Measurements from ENCODE around the gene BCAS1.

Gene BCAS1

DNA sequence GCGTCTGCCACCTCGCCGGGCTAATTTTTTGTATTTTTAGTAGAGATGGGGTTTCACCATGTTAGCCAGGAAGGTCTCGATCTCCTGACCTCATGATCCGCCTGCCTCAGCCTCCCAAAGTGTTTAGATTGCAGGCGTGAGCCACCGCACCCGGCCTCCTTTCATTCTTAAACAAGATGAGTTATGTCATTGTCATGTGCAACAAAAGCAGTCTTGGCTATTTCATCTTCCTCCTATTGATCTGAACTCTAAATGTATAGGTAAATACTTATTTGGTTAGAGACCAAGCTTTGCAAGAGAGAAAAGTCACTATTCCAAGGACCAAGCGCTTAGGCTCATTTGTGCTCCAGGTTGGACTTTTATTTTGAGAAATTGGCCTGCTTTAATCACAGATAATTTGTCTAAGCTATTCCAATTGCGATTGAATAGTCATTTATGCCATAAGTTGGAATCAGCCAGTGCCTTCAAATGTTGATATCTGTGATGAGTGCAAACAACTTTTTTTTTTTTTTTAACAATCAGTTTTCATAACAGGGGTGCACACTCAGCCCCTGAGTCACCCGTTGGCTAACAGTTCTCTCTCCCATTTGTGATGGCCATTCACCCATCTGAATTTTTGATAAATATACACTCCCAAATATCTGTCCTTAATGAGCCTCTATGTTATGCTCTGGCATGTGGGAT, 167.3 kb downstream of the BCAS1 start:
- DNase-seq (no peak), ATAC-seq (ENCODE audit: insufficient read depth, low read depth) (no peak)
- Histone ChIP-seq H3K79me2 (ENCODE audit: insufficient read depth, low read length) (no peaks in the 10 kb centered on the region), H3K27me3 (ENCODE audit: insufficient read depth, low read length, poor library complexity) (no peaks in the 10 kb centered on the region), H3K27ac (ENCODE audit: low read length) (no peak overlapping the region), H3K4me2 (ENCODE audit: insufficient read depth, low read length) (no peak overlapping the region), H3K4me3 (ENCODE audit: low read depth in 1 of 2, low read length in 2 of 2) (no peak overlapping the region), H2AFZ (ENCODE audit: low read depth, low read length) (no peak overlapping the region), H3K4me1 (ENCODE audit: insufficient read depth, low read length) (peaks cover 31% of the 10 kb centered on the region), H3K36me3 (ENCODE audit: insufficient read depth, low read length) (no peaks in the 10 kb centered on the region), H3K9me3 (ENCODE audit: insufficient read depth, low read length, severe bottlenecking) (no peaks in the 10 kb centered on the region), H3K9ac (ENCODE audit: low read depth, low read length) (no peak overlapping the region), H4K20me1 (ENCODE audit: insufficient read depth, low read length) (no peaks in the 10 kb centered on the region)
- TF ChIP-seq EZH2 (IDR thresholded peaks at IDR 0.05; ENCODE audit: borderline replicate concordance, low read depth, low read length, severe bottlenecking): no peak
- TF ChIP-seq, protein P1, sequence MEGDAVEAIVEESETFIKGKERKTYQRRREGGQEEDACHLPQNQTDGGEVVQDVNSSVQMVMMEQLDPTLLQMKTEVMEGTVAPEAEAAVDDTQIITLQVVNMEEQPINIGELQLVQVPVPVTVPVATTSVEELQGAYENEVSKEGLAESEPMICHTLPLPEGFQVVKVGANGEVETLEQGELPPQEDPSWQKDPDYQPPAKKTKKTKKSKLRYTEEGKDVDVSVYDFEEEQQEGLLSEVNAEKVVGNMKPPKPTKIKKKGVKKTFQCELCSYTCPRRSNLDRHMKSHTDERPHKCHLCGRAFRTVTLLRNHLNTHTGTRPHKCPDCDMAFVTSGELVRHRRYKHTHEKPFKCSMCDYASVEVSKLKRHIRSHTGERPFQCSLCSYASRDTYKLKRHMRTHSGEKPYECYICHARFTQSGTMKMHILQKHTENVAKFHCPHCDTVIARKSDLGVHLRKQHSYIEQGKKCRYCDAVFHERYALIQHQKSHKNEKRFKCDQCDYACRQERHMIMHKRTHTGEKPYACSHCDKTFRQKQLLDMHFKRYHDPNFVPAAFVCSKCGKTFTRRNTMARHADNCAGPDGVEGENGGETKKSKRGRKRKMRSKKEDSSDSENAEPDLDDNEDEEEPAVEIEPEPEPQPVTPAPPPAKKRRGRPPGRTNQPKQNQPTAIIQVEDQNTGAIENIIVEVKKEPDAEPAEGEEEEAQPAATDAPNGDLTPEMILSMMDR (IDR thresholded peaks at IDR 0.05; ENCODE audit: borderline replicate concordance, extremely low read depth, low read length, poor library complexity, severe bottlenecking): no peak

GRCh38 chr20:53901497-53902096, 168.8 kb downstream of the BCAS1 start:
- Histone ChIP-seq H3K4me3 (ENCODE audit: low read depth in 1 of 2, low read length in 2 of 2) (no peak overlapping the region), H3K79me2 (ENCODE audit: insufficient read depth, low read length) (no peaks in the 10 kb centered on the region), H3K9ac (ENCODE audit: low read depth, low read length) (no peak overlapping the region), H3K27me3 (ENCODE audit: insufficient read depth, low read length, poor library complexity) (no peaks in the 10 kb centered on the region), H3K27ac (ENCODE audit: low read length) (no peak overlapping the region), H4K20me1 (ENCODE audit: insufficient read depth, low read length) (no peaks in the 10 kb centered on the region), H3K9me3 (ENCODE audit: insufficient read depth, low read length, severe bottlenecking) (no peaks in the 10 kb centered on the region), H2AFZ (ENCODE audit: low read depth, low read length) (no peak overlapping the region), H3K4me2 (ENCODE audit: insufficient read depth, low read length) (no peak overlapping the region), H3K36me3 (ENCODE audit: insufficient read depth, low read length) (no peaks in the 10 kb centered on the region), H3K4me1 (ENCODE audit: insufficient read depth, low read length) (peaks cover 26% of the 10 kb centered on the region)
- no peak for ATAC-seq (ENCODE audit: insufficient read depth, low read depth)
- DNase-seq: no peak
- TF ChIP-seq, protein P1 (IDR thresholded peaks at IDR 0.05; ENCODE audit: borderline replicate concordance, extremely low read depth, low read length, poor library complexity, severe bottlenecking): no peak
- TF ChIP-seq EZH2 (IDR thresholded peaks at IDR 0.05; ENCODE audit: borderline replicate concordance, low read depth, low read length, severe bottlenecking): no peak

DNA sequence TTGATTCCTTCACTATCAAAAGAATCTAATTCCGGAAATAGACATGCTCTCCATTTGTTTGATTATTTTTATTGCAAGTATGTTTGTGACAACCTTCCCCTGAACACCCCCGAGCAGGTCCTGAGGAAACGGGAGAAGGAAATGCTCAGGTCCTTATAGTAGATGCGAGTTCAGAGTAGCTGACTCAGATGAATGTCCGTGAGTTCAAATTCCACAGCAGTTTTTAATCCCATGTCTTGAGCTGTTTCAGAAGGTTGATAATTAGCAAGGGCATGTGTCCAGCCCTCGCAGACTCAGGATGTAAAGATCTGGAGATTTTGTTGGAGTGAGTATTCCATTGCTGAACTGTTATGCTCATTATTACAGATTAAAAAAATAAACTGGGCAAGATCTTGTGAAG, 169.3 kb downstream of the BCAS1 start:
- Histone ChIP-seq H3K4me1 (ENCODE audit: insufficient read depth, low read length) (peaks cover 26% of the 10 kb centered on the region), H4K20me1 (ENCODE audit: insufficient read depth, low read length) (no peaks in the 10 kb centered on the region), H3K4me3 (ENCODE audit: low read depth in 1 of 2, low read length in 2 of 2) (no peak overlapping the region), H3K27me3 (ENCODE audit: insufficient read depth, low read length, poor library complexity) (no peaks in the 10 kb centered on the region), H3K9me3 (ENCODE audit: insufficient read depth, low read length, severe bottlenecking) (no peaks in the 10 kb centered on the region), H3K36me3 (ENCODE audit: insufficient read depth, low read length) (no peaks in the 10 kb centered on the region), H3K4me2 (ENCODE audit: insufficient read depth, low read length) (no peak overlapping the region), H3K79me2 (ENCODE audit: insufficient read depth, low read length) (no peaks in the 10 kb centered on the region), H3K27ac (ENCODE audit: low read length) (no peak overlapping the region), H2AFZ (ENCODE audit: low read depth, low read length) (no peak overlapping the region), H3K9ac (ENCODE audit: low read depth, low read length) (no peak overlapping the region)
- DNase-seq (no peak), ATAC-seq (ENCODE audit: insufficient read depth, low read depth) (no peak)
- TF ChIP-seq EZH2 (IDR thresholded peaks at IDR 0.05; ENCODE audit: borderline replicate concordance, low read depth, low read length, severe bottlenecking): no peak
- TF ChIP-seq, protein P1 (IDR thresholded peaks at IDR 0.05; ENCODE audit: borderline replicate concordance, extremely low read depth, low read length, poor library complexity, severe bottlenecking): no peak

All from DND-41 (cell line).